HepG2 (cell line): Measurements from ENCODE around the gene EDAR. TPM values are rescaled to one million over a fixed set of nuclear protein-coding genes. Genes with fewer than 3 reads are reported as not detected.
A peak's percentile ranks its signal among the peaks of the same experiment; 100 is the strongest.

Experiments
- ATAC-seq: fragments of 200-7000 bp; cut with Tn5 transposase; 3 replicates; pipeline ENCODE4 v1.9.1; 2020; ENCODE audit warnings: mild to moderate bottlenecking, moderate library complexity
- BruUV-seq: library from RNA; stranded (reverse); fragments of 400-500 nt; replicated peaks from 2 replicates; lab custom pipeline; 2021; lab: Mats Ljungman, UMichigan
- CTCF ChIA-PET: fragments of 300-600 bp; formaldehyde crosslinking; extraction: SDS; loops from one replicate; lab custom pipeline; 2021; ENCODE audit warnings: low total read pairs, inconsistent platforms, low intra/inter-chr PET ratio; lab: Yijun Ruan, JAX
- POLR2A ChIA-PET: fragments of 350-600 bp; sonication (Branson Sonifier 250); formaldehyde crosslinking; loops from one replicate; lab custom pipeline; 2020; ENCODE audit warnings: antibody characterized with exemption, inconsistent platforms; lab: Yijun Ruan, JAX
- DNase-seq: peaks from one replicate; pipeline ENCODE4 v3.0.0-alpha.2; 2015; ENCODE audit warnings: low spot score
- FAIRE-seq: peaks from 3 replicates; lab custom pipeline; 2011; peaks lifted over from hg19 to GRCh38; lab: Jason Lieb, UNC
- H2AFZ ChIP-seq: one replicate; pipeline ENCODE4 v1.6.1; 2011; ENCODE audit warnings: low read length, inconsistent platforms
- H3K27ac ChIP-seq: fragments of 300-600 bp; 3 replicates; pipeline ENCODE4 v1.8.0; 2011; ENCODE audit warnings: mixed run types, mild to moderate bottlenecking, mixed read lengths, low read length, inconsistent platforms; ENCODE audit not compliant: insufficient read depth; ENCODE audit errors: extremely low read length
- H3K27me3 ChIP-seq, 2 experiments: fragments of 200-600 bp in 1 of 2; 2 replicates in 1 of 2; 3 replicates in 1 of 2; pipeline versions ENCODE4 v1.6.0 to v1.8.0; 2011; ENCODE audit warnings: low read length in 2 of 2, mild to moderate bottlenecking in 2 of 2, moderate library complexity in 2 of 2, inconsistent platforms in 1 of 2; ENCODE audit not compliant: insufficient read depth in 2 of 2, control insufficient read depth in 1 of 2
- H3K36me3 ChIP-seq, 2 experiments: fragments of 200-600 bp in 1 of 2; replicated peaks in 1 of 2; 2 replicates in 1 of 2; 3 replicates in 1 of 2; pipeline versions ENCODE4 v1.5.1 to v1.8.0; 2011; ENCODE audit warnings: low read length in 2 of 2, inconsistent platforms in 1 of 2; ENCODE audit not compliant: insufficient read depth in 2 of 2, control insufficient read depth in 1 of 2
- H3K4me1 ChIP-seq: 2 replicates; pipeline ENCODE4 v1.5.1; 2012; ENCODE audit warnings: low read length, inconsistent platforms; ENCODE audit not compliant: insufficient read depth
- H3K4me2 ChIP-seq: 2 replicates; pipeline ENCODE4 v1.6.0; 2011; ENCODE audit warnings: low read depth, low read length, inconsistent platforms
- H3K4me3 ChIP-seq, 3 experiments: fragments of 200-600 bp in 1 of 3; sonication (generic), shearing (Covaris generic) in 1 of 3; replicated peaks in 1 of 3; 2 replicates each; pipeline ENCODE4 v1.5.1; 2011 to 2016; ENCODE audit warnings: low read length in 3 of 3, inconsistent platforms in 2 of 3, low read depth in 2 of 3, mild to moderate bottlenecking in 2 of 3, control low read depth in 1 of 3, mixed read lengths in 1 of 3; ENCODE audit not compliant: insufficient read depth in 1 of 3
- H3K79me2 ChIP-seq: one replicate; pipeline ENCODE4 v1.6.1; 2011; ENCODE audit warnings: low read length, inconsistent platforms; ENCODE audit not compliant: insufficient read depth
- H3K9ac ChIP-seq: 2 replicates; pipeline ENCODE4 v1.6.0; 2011; ENCODE audit warnings: mild to moderate bottlenecking, low read depth, low read length, inconsistent platforms; ENCODE audit not compliant: insufficient read depth
- H3K9me3 ChIP-seq: 2 replicates; pipeline ENCODE4 v1.5.1; 2012; ENCODE audit warnings: mild to moderate bottlenecking, low read length
- H4K20me1 ChIP-seq: 2 replicates; pipeline ENCODE4 v1.6.0; 2011; ENCODE audit warnings: inconsistent platforms, mild to moderate bottlenecking, low read length, moderate library complexity; ENCODE audit not compliant: insufficient read depth
- ADNP ChIP-seq: sonication (generic); formaldehyde crosslinking; IDR thresholded peaks from 2 replicates; pipeline ENCODE4 v1.4.0; 2020; ENCODE audit warnings: missing genetic modification reagents
- BRCA1 ChIP-seq: sonication (generic); formaldehyde crosslinking; IDR thresholded peaks from 2 replicates; pipeline ENCODE4 v1.4.0; 2020; ENCODE audit warnings: missing genetic modification reagents
- FOSL2 ChIP-seq: sonication (generic); formaldehyde crosslinking; IDR thresholded peaks from 2 replicates; pipeline ENCODE4 v1.4.0; 2020; ENCODE audit warnings: missing genetic modification reagents
- SIX1 ChIP-seq: sonication (generic); formaldehyde crosslinking; IDR thresholded peaks from 2 replicates; pipeline ENCODE4 v1.4.0; 2020; ENCODE audit warnings: missing genetic modification reagents, borderline replicate concordance
- SOX6 ChIP-seq, 2 experiments: fragments of 450-650 bp in 1 of 2; sonication (generic) in 1 of 2; formaldehyde crosslinking in 1 of 2; IDR thresholded peaks; 2 replicates each; pipeline versions ENCODE4 v1.4.0 to v1.6.1; 2017 to 2020; ENCODE audit warnings: antibody characterized with exemption in 1 of 2, mild to moderate bottlenecking in 1 of 2, missing genetic modification reagents in 1 of 2
- THAP9 ChIP-seq: sonication (generic); formaldehyde crosslinking; IDR thresholded peaks from 2 replicates; pipeline ENCODE4; 2020; ENCODE audit warnings: missing genetic modification reagents, mild to moderate bottlenecking, borderline replicate concordance
- ZNF234 ChIP-seq: sonication (generic); formaldehyde crosslinking; conservative IDR thresholded peaks from 2 replicates; pipeline ENCODE4 v1.5.1; 2020; ENCODE audit warnings: mild to moderate bottlenecking, missing genetic modification reagents
- whole genome bisulfite sequencing: methylation state at CpG from one replicate; pipeline ENCODE4 v1.1.6; 2017; ENCODE audit warnings: low lambda C conversion rate; 5-methylcytosine and 5-hydroxymethylcytosine counted together
- in situ Hi-C: cut with HindIII; loops from 2 replicates; pipeline ENCODE4 v1.10.0; 2017; ENCODE audit warnings: low pct_unique_long_range_greater_than_20kb; ENCODE audit not compliant: extremely low pct_ligation_motif_present
- intact Hi-C: fragments of 100-400 bp; cut with micrococcal nuclease; formaldehyde crosslinking; loops from one replicate; pipeline ENCODE4 v1.10.0; 2022; ENCODE audit not compliant: unreplicated experiment
- polyA plus RNA-seq, 8 experiments: library from polyadenylated mRNA; depleted of rRNA in 3 of 8; stranded (reverse) in 7 of 8; unstranded in 1 of 8; fragments of >200 nt; fragmentation: Illumina TruSeq in 4 of 8; extraction: Trizol in 4 of 8; gene quantifications; 2 replicates each; pipeline versions ENCODE4 v1.2.1 to v1.2.3, GENCODE V29; 2011 to 2016; ENCODE audit warnings: low read depth in 4 of 8, missing spikeins in 1 of 8, mixed read lengths in 1 of 8; ENCODE audit not compliant: insufficient read depth in 1 of 8
- total RNA-seq, 5 experiments: library from RNA; depleted of rRNA; stranded (reverse); fragments of >200 nt; fragmentation: Illumina TruSeq; extraction: Trizol; gene quantifications; 2 replicates each; pipeline ENCODE4 v1.2.3, GENCODE V29; 2016; ENCODE audit warnings: low read depth in 1 of 5

Gene EDAR
- total and polyA plus RNA-seq, 2 of the 13 experiments (the other 11 are each of a cell fraction or from before 2014, with no cell fraction given) = not detected

DNA sequence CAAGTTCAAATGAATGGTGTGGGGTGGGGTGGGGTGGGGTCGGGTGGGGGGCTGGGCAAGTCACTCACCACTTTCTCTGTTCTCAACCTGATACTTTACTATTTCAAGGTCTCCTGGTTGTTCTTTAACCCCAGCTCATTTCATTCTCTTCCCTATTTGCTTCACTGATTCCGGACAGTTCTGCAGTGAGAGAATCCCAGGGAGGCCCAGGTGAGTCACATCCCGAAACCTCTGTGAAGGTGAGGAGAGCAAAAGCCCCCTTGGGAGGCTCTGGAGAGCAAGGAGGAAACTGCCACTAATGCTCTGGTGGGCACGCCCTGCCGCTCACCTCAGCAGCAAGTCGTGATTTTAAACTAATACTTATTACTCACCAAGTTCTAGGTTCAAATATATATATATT is 8.9 kb downstream of the EDAR start:
- Histone ChIP-seq H3K36me3 (no peaks in the 10 kb centered on the region), H3K9me3 (no peaks in the 10 kb centered on the region), H3K9ac (no peak overlapping the region), H3K79me2 (no peaks in the 10 kb centered on the region), H3K4me2 (no peak overlapping the region), H4K20me1 (no peaks in the 10 kb centered on the region), H3K27ac (no peak overlapping the region), H2AFZ (no peak overlapping the region), H3K27me3 (peaks cover 2 to 70% of the 10 kb centered on the region in 2 experiments; a peak in 4 of 5 replicates)
- ATAC-seq = no peak; the same call in 2 of the 3 replicates
- ChIA-PET POLR2A (no interaction called here), CTCF (no interaction called here)
- intact Hi-C loops = no loop called here
- in situ Hi-C loops = no loop called here
- 41% methylated on average over 6 of the region's 6 CpGs for WGBS
- no TSS peak for BruUV-seq
- TF ChIP-seq SIX1 (no peak), BRCA1 (CRISPR knock-in tag) (no peak), ZNF234 (CRISPR knock-in tag) (no peak), FOSL2 (CRISPR knock-in tag) (0 out of 2 replicates have a peak, but pooled peaks have one; percentile 19), ADNP (CRISPR knock-in tag) (no peak)
- TF ChIP-seq, all 625 proteins: peak for 1
- H3K4me3 ChIP-seq = no peak overlapping the region
- DNase-seq (no peak), FAIRE-seq (no peak)
- H3K4me1 ChIP-seq = peaks cover 28% of the 10 kb centered on the region

DNA sequence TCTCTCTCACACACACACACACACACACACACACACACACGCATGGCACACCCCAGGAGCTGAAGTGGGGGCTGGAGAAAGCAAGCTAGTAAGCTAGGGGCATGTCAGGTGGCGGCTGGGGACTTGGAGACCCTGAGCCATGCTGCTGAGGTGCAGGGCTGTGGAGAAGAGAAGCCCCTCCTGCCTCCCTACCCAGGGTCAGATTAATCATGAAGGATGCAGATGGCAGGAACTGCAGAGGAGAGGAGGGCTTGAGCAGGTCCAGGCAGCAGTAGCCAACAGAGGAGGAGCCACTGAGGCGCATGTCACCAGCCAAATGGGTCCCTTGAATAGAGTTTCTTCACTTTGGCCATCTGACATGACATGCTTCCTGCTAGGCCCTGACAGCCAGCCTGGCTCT is 9.6 kb downstream of the EDAR start:
- no peak overlapping the region for H3K27ac ChIP-seq
- H3K4me3 ChIP-seq = no peak overlapping the region
- H3K9ac ChIP-seq = no peak overlapping the region
- ATAC-seq (no peak), FAIRE-seq (no peak), DNase-seq (no peak)
- peaks cover 28% of the 10 kb centered on the region for H3K4me1 ChIP-seq
- no TSS peak for BruUV-seq
- intact Hi-C loops (no loop called here), in situ Hi-C loops (no loop called here)
- H4K20me1 ChIP-seq = no peaks in the 10 kb centered on the region
- H3K27me3 ChIP-seq = peaks cover 2 to 66% of the 10 kb centered on the region in 2 experiments; a peak in 4 of 5 replicates
- TF ChIP-seq SOX6 (IDR thresholded peaks at IDR 0.05) = no peak
- TF ChIP-seq SOX6 (CRISPR knock-in tag; IDR thresholded peaks at IDR 0.05) = no peak
- 0 out of 2 replicates have a peak, but pooled peaks have one; percentile 14 for TF ChIP-seq THAP9
- no peak overlapping the region for H2AFZ ChIP-seq
- CTCF ChIA-PET = no interaction called here
- WGBS = 45% methylated on average over 3 of the region's 3 CpGs
- H3K4me2 ChIP-seq = no peak overlapping the region
- no peaks in the 10 kb centered on the region for H3K79me2 ChIP-seq
- POLR2A ChIA-PET = no interaction called here
- H3K36me3 ChIP-seq = no peaks in the 10 kb centered on the region
- H3K9me3 ChIP-seq = no peaks in the 10 kb centered on the region
